K562 (cell line): Measurements from ENCODE around the gene ZNF831. TPM values are rescaled to one million over a fixed set of nuclear protein-coding genes. Genes with fewer than 3 reads are reported as not detected.
A peak's percentile ranks its signal among the peaks of the same experiment; 100 is the strongest.

Experiments used
- ATAC-seq: fragments of 200-7000 bp; cut with Tn5 transposase; 3 replicates; pipeline ENCODE4 v1.9.1; 2020; ENCODE audit warnings: moderate library complexity
- Bru-seq: library from RNA; stranded (reverse); fragments of 400-500 nt; gene quantifications from one replicate; lab custom pipeline; 2021; lab: Mats Ljungman, UMichigan
- BruChase-seq, 2 experiments: library from RNA; stranded (reverse); fragments of 400-500 nt; gene quantifications; one replicate each; lab custom pipeline; 2021; lab: Mats Ljungman, UMichigan
- BruUV-seq: library from RNA; stranded (reverse); fragments of 400-500 nt; replicated peaks from 2 replicates; lab custom pipeline; 2021; lab: Mats Ljungman, UMichigan
- CTCF ChIA-PET: fragments of 300-600 bp; formaldehyde crosslinking; extraction: SDS; loops from one replicate; lab custom pipeline; 2021; ENCODE audit warnings: low intra/inter-chr PET ratio; lab: Yijun Ruan, JAX
- POLR2A ChIA-PET: fragments of 300-600, 350-650 bp; sonication (Branson Sonifier 250); formaldehyde crosslinking; extraction: SDS; loops from one replicate; lab custom pipeline; 2021; ENCODE audit warnings: antibody characterized with exemption, inconsistent platforms; lab: Yijun Ruan, JAX
- DNase-seq, 4 experiments: peaks; one replicate each; pipeline versions ENCODE4 v3.0.0 to v3.0.0-alpha.2; 2011 to 2018; ENCODE audit warnings: low spot score in 3 of 4, mixed read lengths in 3 of 4; ENCODE audit errors: extremely low read depth in 1 of 4
- FAIRE-seq: peaks from 2 replicates; lab custom pipeline; 2011; peaks lifted over from hg19 to GRCh38; lab: Jason Lieb, UNC
- H2AFZ ChIP-seq: 2 replicates; pipeline ENCODE4 v1.6.0; 2011; ENCODE audit warnings: low read depth, low read length, control low read depth, inconsistent platforms
- H3K27ac ChIP-seq: fragments of 200-600 bp; 3 replicates; pipeline ENCODE4 v1.8.0; 2011; ENCODE audit warnings: low read depth, mild to moderate bottlenecking, control low read depth, inconsistent platforms, low read length, moderate library complexity, mixed read lengths; ENCODE audit errors: extremely low read depth
- H3K27me3 ChIP-seq, 2 experiments: fragments of 300-600 bp in 1 of 2; 2 replicates in 1 of 2; 3 replicates in 1 of 2; pipeline versions ENCODE4 v1.6.0 to v1.8.0; 2011; ENCODE audit warnings: inconsistent platforms in 2 of 2, low read length in 2 of 2, mild to moderate bottlenecking in 1 of 2, mixed read lengths in 1 of 2, moderate library complexity in 1 of 2; ENCODE audit not compliant: control insufficient read depth in 2 of 2, insufficient read depth in 2 of 2
- H3K36me3 ChIP-seq: fragments of 300-600 bp; 3 replicates; pipeline ENCODE4 v1.8.0; 2011; ENCODE audit warnings: mild to moderate bottlenecking, low read length, inconsistent platforms; ENCODE audit not compliant: control insufficient read depth, insufficient read depth
- H3K4me1 ChIP-seq, 2 experiments: fragments of 200-600 bp in 1 of 2; replicated peaks in 1 of 2; 2 replicates in 1 of 2; 3 replicates in 1 of 2; pipeline versions ENCODE4 v1.5.1 to v1.8.0; 2011; ENCODE audit warnings: inconsistent platforms in 2 of 2, low read length in 2 of 2, mild to moderate bottlenecking in 1 of 2, mixed read lengths in 1 of 2, moderate library complexity in 1 of 2; ENCODE audit not compliant: control insufficient read depth in 2 of 2, insufficient read depth in 2 of 2
- H3K4me2 ChIP-seq: 2 replicates; pipeline ENCODE4 v1.6.1; 2011; ENCODE audit warnings: low read length, control low read depth, inconsistent platforms, mixed read lengths; ENCODE audit not compliant: insufficient read depth
- H3K4me3 ChIP-seq: fragments of 200-600 bp; sonication (generic), shearing (Covaris generic); 2 replicates; pipeline ENCODE4 v1.5.1; 2016; ENCODE audit warnings: control low read depth, inconsistent platforms
- H3K79me2 ChIP-seq: fragments of 200-600 bp; 3 replicates; pipeline ENCODE4 v1.8.0; 2011; ENCODE audit warnings: low read length, inconsistent platforms; ENCODE audit not compliant: control insufficient read depth, insufficient read depth
- H3K9ac ChIP-seq, 2 experiments: 2 replicates each; pipeline versions ENCODE4 v1.6.0 to v1.6.1; 2011; ENCODE audit warnings: low read depth in 2 of 2, low read length in 2 of 2, control low read depth in 1 of 2, inconsistent platforms in 1 of 2, mild to moderate bottlenecking in 1 of 2, mixed read lengths in 1 of 2; ENCODE audit not compliant: insufficient read depth in 1 of 2
- H3K9me1 ChIP-seq: one replicate; pipeline ENCODE4 v1.6.0; 2011; ENCODE audit warnings: inconsistent platforms, mild to moderate bottlenecking, low read length, moderate library complexity; ENCODE audit not compliant: control insufficient read depth, insufficient read depth
- H3K9me3 ChIP-seq: replicated peaks from 2 replicates; pipeline ENCODE4 v1.5.1; 2011; ENCODE audit warnings: low read depth, low read length, inconsistent platforms; ENCODE audit not compliant: control insufficient read depth, insufficient read depth
- H4K20me1 ChIP-seq: replicated peaks from 2 replicates; pipeline ENCODE4 v1.6.1; 2011; ENCODE audit warnings: low read length, inconsistent platforms, mixed read lengths; ENCODE audit not compliant: control insufficient read depth, insufficient read depth
- FIP1L1 ChIP-seq: fragments of 200-400 bp; formaldehyde crosslinking; IDR thresholded peaks from 2 replicates; pipeline ENCODE4 v1.6.1; 2018; ENCODE audit warnings: mild to moderate bottlenecking, low read depth, low read length; ENCODE audit not compliant: poor library complexity, severe bottlenecking
- GTF2E2 ChIP-seq: fragments of 200-800 bp; sonication (Bioruptor generic); IDR thresholded peaks from 2 replicates; pipeline ENCODE4 v1.6.1; 2016; ENCODE audit warnings: missing genetic modification characterization, missing compliant biosample characterization
- ZNF830 ChIP-seq: fragments of 250-450 bp; sonication (Bioruptor Pico); IDR thresholded peaks from 2 replicates; pipeline ENCODE4 v1.5.0; 2021; ENCODE audit warnings: mild to moderate bottlenecking
- WGBS: fragments of 100-300 bp; shearing (Covaris generic); methylation state at CpG from one replicate; pipeline ENCODE4 v1.1.6; 2016; ENCODE audit warnings: low coverage, mixed read lengths; ENCODE audit not compliant: insufficient coverage; ENCODE audit errors: missing lambda C conversion rate; 5-methylcytosine and 5-hydroxymethylcytosine counted together
- in situ Hi-C: fragments of 300-500 bp; cut with MboI; formaldehyde crosslinking; loops from 4 replicates; pipeline ENCODE4 v1.15.0; 2018; ENCODE audit warnings: inconsistent platforms, mixed read lengths
- intact Hi-C: fragments of 100-400 bp; cut with micrococcal nuclease; formaldehyde crosslinking; loops from 2 replicates; pipeline ENCODE4 v1.14.2; 2022
- long read RNA-seq, 3 experiments: library from polyadenylated mRNA in 2 of 3; library from RNA in 1 of 3; unstranded in 2 of 3; stranded (forward) in 1 of 3; transcript quantifications; one replicate each; pipeline ENCODE4 v2.0.0, GENCODE V29; 2019 to 2022
- polyA minus RNA-seq, 3 experiments: library from RNA; depleted of rRNA, polyadenylated mRNA; stranded (reverse); fragments of >200 nt; gene quantifications; 2 replicates each; pipeline ENCODE4 v1.2.3, GENCODE V29; 2011
- polyA plus RNA-seq, 8 experiments: library from polyadenylated mRNA; depleted of rRNA in 4 of 8; stranded (reverse) in 5 of 8; unstranded in 3 of 8; fragments of >200 nt; fragmentation: Nextera tagmentation in 2 of 8; fragmentation: Illumina TruSeq in 1 of 8; extraction: Ambion mirVana in 2 of 8; extraction: Trizol in 1 of 8; gene quantifications; 2 replicates each; pipeline versions ENCODE4 v1.2.1 to v1.2.3, GENCODE V29; 2011 to 2014; ENCODE audit warnings: inconsistent platforms in 1 of 8, missing spikeins in 1 of 8
- total RNA-seq, 7 experiments: library from RNA; depleted of rRNA in 6 of 7; stranded (reverse); fragments of >200 nt in 6 of 7; fragmentation: Illumina TruSeq in 2 of 7; extraction: Trizol in 2 of 7; gene quantifications; 2 replicates each; pipeline versions ENCODE4 v1.2.1 to v1.2.3, GENCODE V29; 2011 to 2021; ENCODE audit warnings: low replicate concordance in 1 of 7

The ZNF831 gene
- not detected in 2 replicates for total RNA-seq (2011; cell fraction: chromatin; rRNA removed; ENCODE audit: low replicate concordance)
- total RNA-seq (2011; cell fraction: nucleolus; rRNA removed), result not detected in 2 replicates
- not detected in 2 replicates for total RNA-seq (2011; cell fraction: nucleoplasm; rRNA removed)
- total RNA-seq (2014; rRNA removed) (not detected in 2 replicates), total RNA-seq (2014; rRNA removed; fragmentation: Illumina TruSeq; extraction: Trizol) (not detected in 2 replicates), total RNA-seq (2015; rRNA removed; fragmentation: Illumina TruSeq; extraction: Trizol) (not detected in 2 replicates), total RNA-seq (2021) (not detected in 2 replicates), polyA plus RNA-seq (2011; rRNA removed) (not detected in 2 replicates), polyA plus RNA-seq (2014; fragmentation: Illumina TruSeq; extraction: Trizol) (not detected in 2 replicates), polyA plus RNA-seq (2014; fragmentation: Nextera tagmentation; extraction: Ambion mirVana) (not detected), polyA plus RNA-seq (2014; rRNA removed) (not detected in 2 replicates), polyA minus RNA-seq (2011; rRNA and poly(A)+ RNA removed) (not detected in 2 replicates), Bru-seq, nascent RNA (percentile 5 among the genes with signal in this experiment), BruChase-seq, experiment 1, labeled RNA remaining after a 2-hour chase (percentile 1 among the genes with signal in this experiment), BruChase-seq, experiment 2, labeled RNA remaining after a 6-hour chase (percentile 1 among the genes with signal in this experiment)
- not detected in 2 replicates for polyA plus RNA-seq (2011; cell fraction: cytosol; rRNA removed)
- not detected in 2 replicates for polyA plus RNA-seq (2011; cell fraction: nucleus; rRNA removed)
- not detected in 2 replicates for polyA plus RNA-seq (2012)
- polyA minus RNA-seq (2011; cell fraction: cytosol; rRNA and poly(A)+ RNA removed), result not detected in 2 replicates
- polyA minus RNA-seq (2011; cell fraction: nucleus; rRNA and poly(A)+ RNA removed), result not detected in 2 replicates
- long read RNA-seq, experiment 1, result 0 reads
- long read RNA-seq, experiment 2, result 0 reads
- long read RNA-seq, experiment 3, result 0 reads

DNA sequence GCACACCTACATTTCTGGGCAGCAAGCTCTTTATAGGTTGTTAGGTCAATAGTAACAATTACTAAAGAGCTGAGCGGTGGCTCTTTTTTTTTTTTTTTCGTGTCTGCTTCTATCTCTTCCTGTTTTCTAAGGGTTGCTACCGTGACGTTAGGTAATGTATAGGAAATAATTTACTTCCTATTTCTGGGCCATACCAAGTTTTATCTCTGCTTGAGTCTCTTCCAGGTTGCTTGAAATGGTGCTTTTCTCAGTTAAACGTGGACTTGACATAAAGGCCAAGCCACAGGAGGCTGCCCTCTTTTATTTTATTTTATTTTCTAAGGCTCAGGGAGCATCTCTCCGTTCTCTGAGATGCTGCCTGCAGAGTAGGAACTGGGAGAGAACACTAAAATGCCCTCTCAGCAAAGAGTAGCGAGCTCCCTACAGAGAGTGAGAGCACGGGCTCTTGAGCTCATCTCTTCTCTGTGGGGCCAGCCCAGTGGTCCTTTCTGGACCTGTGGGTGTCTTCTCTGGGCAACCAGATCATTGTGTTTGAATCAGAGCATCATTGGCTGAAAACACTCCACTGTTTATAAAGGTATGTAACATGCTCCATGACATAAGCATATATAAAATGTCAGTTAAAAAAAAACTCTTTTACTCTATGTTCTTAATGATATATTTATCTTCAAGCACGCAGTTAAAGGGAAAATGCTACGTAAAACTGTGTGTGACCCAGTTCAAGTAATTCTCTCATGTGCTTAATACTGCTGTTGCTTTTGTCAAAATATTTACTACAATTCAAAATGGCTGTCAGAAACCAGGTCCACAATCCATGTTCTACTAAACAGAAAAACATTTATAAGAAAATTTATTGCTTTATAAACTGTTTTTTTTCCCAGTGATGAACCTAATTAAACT lies at the start of gene ZNF831:
Gene ZNF831, plus strand, starts transcription at position 191 of the 900 bp plus-strand sequence. CDS start 27,199 bp downstream, outside the sequence.
- no peaks in the 10 kb centered on the region for H3K9me1 ChIP-seq
- no peaks in the 10 kb centered on the region for H3K9me3 ChIP-seq
- BruUV-seq, result no TSS peak
- H3K27ac ChIP-seq, result no peak within 1 kb of the TSS
- no peak within 1 kb of the TSS for H3K9ac ChIP-seq
- no peak within 1 kb of the TSS for H3K4me2 ChIP-seq
- ATAC-seq, result no peak
- CTCF ChIA-PET, result no interaction called here
- no peaks in the 10 kb centered on the region for H3K79me2 ChIP-seq
- no peaks in the 10 kb centered on the region; the same call in 1 of the 2 replicates for H4K20me1 ChIP-seq
- H2AFZ ChIP-seq, result no peak within 1 kb of the TSS
- DNase-seq, result no peak
- no peak for FAIRE-seq
- POLR2A ChIA-PET, result no interaction called here
- peaks cover 0 to 13% of the 10 kb centered on the region in 2 experiments; a peak in 2 of 5 replicates for H3K27me3 ChIP-seq
- intact Hi-C loops (no loop called here), in situ Hi-C loops (no loop called here)
- WGBS, result under 1% methylated on average over 10 of the region's 10 CpGs
- H3K4me3 ChIP-seq, result no peak within 1 kb of the TSS
- H3K36me3 ChIP-seq, result no peaks in the 10 kb centered on the region
- H3K4me1 ChIP-seq, result no peaks in the 10 kb centered on the region
- TF ChIP-seq FIP1L1 (no peak), ZNF830 (no peak), GTF2E2 (tag) (no peak)
- TF ChIP-seq, all 486 proteins: peak for 0
